Measurements from ENCODE around the gene ATP2B3. TPM values are rescaled to one million over a fixed set of nuclear protein-coding genes. Genes with fewer than 3 reads are reported as not detected.

The ATP2B3 gene
- total and polyA plus RNA-seq, 7 donors = 0.01 to 0.04 (median 0.01) TPM; not detected in 4

- DNase-seq = no peak
- H3K27ac ChIP-seq = no peak overlapping the region
- intact Hi-C loops (cut with DNase I) = no loop called here
- H3K36me3 ChIP-seq (ENCODE audit: insufficient read depth in 1 of 2, low read depth in 1 of 2) = no peaks in the 10 kb centered on the region
- WGBS, 3 donors = 37 to 56% (median 49%) methylated on average over 7 to 26 of the region's 26 CpGs
- no peak for ATAC-seq
- H3K9me3 ChIP-seq = no peaks in the 10 kb centered on the region
- peaks cover 0 to 17% (median 2%) of the 10 kb centered on the region in 3 donors for H3K27me3 ChIP-seq (ENCODE audit: insufficient read depth in 3 of 3, low read length in 2 of 3)
- TF ChIP-seq CTCF (IDR thresholded peaks at IDR 0.05) = no peak
- H3K4me3 ChIP-seq = no peak overlapping the region
- no peaks in the 10 kb centered on the region for H3K4me1 ChIP-seq
Measured at GRCh38 chrX:153537526-153538295, 20.3 kb downstream of the ATP2B3 start.

- DNase-seq (no peak), ATAC-seq (no peak)
- intact Hi-C loops (cut with DNase I) = no loop called here
- 29 to 58% (median 51%) methylated on average over 15 to 17 of the region's 17 CpGs for WGBS, 3 donors
- no peak overlapping the region for H3K27ac ChIP-seq
- TF ChIP-seq CTCF (IDR thresholded peaks at IDR 0.05) = no peak
- peaks cover 0 to 17% (median 2%) of the 10 kb centered on the region in 3 donors for H3K27me3 ChIP-seq (ENCODE audit: insufficient read depth in 3 of 3, low read length in 2 of 3)
- no peaks in the 10 kb centered on the region for H3K36me3 ChIP-seq (ENCODE audit: insufficient read depth in 1 of 2, low read depth in 1 of 2)
- no peak overlapping the region for H3K4me3 ChIP-seq
- H3K4me1 ChIP-seq = no peaks in the 10 kb centered on the region
- H3K9me3 ChIP-seq = no peaks in the 10 kb centered on the region
Measured at GRCh38 chrX:153538424-153538823, 21.0 kb downstream of the ATP2B3 start.

GRCh38 chrX:153539171-153539978 is 21.9 kb downstream of the ATP2B3 start:
- Histone ChIP-seq H3K36me3 (ENCODE audit: insufficient read depth in 1 of 2, low read depth in 1 of 2) (no peaks in the 10 kb centered on the region), H3K4me1 (no peaks in the 10 kb centered on the region), H3K9me3 (no peaks in the 10 kb centered on the region), H3K4me3 (no peak overlapping the region), H3K27me3 (ENCODE audit: insufficient read depth in 3 of 3, low read length in 2 of 3) (peaks cover 0 to 23% (median 2%) of the 10 kb centered on the region in 3 donors), H3K27ac (no peak overlapping the region)
- peak; percentile 82 for TF ChIP-seq CTCF (IDR thresholded peaks at IDR 0.05)
- peak; percentile 88 to 97 (median 92) for ATAC-seq
- intact Hi-C loops (cut with DNase I) = no loop called here
- 21 to 40% (median 35%) methylated on average over 13 to 31 of the region's 31 CpGs for WGBS, 3 donors
- peak; percentile 65 to 87 for DNase-seq

GRCh38 chrX:153539979-153540358 is 22.5 kb downstream of the ATP2B3 start:
- 57 to 73% (median 62%) methylated on average over 8 to 9 of the region's 9 CpGs for WGBS, 3 donors
- Histone ChIP-seq H3K27me3 (ENCODE audit: insufficient read depth in 3 of 3, low read length in 2 of 3) (peaks cover 0 to 28% (median 2%) of the 10 kb centered on the region in 3 donors), H3K27ac (no peak overlapping the region), H3K4me1 (no peaks in the 10 kb centered on the region), H3K36me3 (ENCODE audit: insufficient read depth in 1 of 2, low read depth in 1 of 2) (no peaks in the 10 kb centered on the region), H3K9me3 (no peaks in the 10 kb centered on the region), H3K4me3 (no peak overlapping the region)
- ATAC-seq (peak in 1 of 4 donors; percentile 7), DNase-seq (no peak)
- no peak for TF ChIP-seq CTCF (IDR thresholded peaks at IDR 0.05)
- intact Hi-C loops (cut with DNase I) = loop anchor here in 1 of 2 donors (5.0 kb wide), 1 partner anchor 412 kb away; no protein-coding TSS in a partner anchor
